ENCODE data around the gene ATF7.

Gene ATF7

DNA sequence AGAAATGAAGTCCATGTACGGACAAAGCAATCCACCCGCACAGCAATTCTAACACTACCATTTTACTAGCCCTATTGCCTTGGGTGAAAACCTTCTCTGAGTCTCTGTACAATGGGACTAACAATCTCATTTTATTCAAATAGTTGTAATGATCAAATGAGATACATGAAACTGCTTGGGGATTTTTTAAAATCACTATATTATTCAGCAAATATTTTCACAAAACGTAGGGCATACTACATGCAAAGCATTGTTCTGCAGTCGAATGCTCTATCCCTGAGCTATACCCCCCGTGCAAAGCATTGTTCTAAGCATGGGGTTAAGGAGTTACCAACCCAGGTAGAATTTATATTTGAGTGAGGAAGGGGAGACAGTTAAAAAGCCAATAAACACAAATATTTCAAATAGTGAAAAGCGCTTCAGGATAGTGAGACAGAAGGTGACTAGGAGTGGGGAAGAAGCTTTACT is 554 bp upstream of the ATF7 start:
- no peak for DNase-seq (ENCODE audit: low read depth)
- peak overlapping the region; percentile 99 for H3K4me3 ChIP-seq (ENCODE audit: low read depth, low read length)
- TF ChIP-seq MYC (IDR thresholded peaks at IDR 0.05; ENCODE audit: low read depth, low read length) (no peak), POLR2A (IDR thresholded peaks at IDR 0.05; ENCODE audit: extremely low read depth, insufficient read length) (no peak)
- TF ChIP-seq, protein P1, sequence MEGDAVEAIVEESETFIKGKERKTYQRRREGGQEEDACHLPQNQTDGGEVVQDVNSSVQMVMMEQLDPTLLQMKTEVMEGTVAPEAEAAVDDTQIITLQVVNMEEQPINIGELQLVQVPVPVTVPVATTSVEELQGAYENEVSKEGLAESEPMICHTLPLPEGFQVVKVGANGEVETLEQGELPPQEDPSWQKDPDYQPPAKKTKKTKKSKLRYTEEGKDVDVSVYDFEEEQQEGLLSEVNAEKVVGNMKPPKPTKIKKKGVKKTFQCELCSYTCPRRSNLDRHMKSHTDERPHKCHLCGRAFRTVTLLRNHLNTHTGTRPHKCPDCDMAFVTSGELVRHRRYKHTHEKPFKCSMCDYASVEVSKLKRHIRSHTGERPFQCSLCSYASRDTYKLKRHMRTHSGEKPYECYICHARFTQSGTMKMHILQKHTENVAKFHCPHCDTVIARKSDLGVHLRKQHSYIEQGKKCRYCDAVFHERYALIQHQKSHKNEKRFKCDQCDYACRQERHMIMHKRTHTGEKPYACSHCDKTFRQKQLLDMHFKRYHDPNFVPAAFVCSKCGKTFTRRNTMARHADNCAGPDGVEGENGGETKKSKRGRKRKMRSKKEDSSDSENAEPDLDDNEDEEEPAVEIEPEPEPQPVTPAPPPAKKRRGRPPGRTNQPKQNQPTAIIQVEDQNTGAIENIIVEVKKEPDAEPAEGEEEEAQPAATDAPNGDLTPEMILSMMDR (IDR thresholded peaks at IDR 0.05; ENCODE audit: low read depth, low read length): no peak

DNA sequence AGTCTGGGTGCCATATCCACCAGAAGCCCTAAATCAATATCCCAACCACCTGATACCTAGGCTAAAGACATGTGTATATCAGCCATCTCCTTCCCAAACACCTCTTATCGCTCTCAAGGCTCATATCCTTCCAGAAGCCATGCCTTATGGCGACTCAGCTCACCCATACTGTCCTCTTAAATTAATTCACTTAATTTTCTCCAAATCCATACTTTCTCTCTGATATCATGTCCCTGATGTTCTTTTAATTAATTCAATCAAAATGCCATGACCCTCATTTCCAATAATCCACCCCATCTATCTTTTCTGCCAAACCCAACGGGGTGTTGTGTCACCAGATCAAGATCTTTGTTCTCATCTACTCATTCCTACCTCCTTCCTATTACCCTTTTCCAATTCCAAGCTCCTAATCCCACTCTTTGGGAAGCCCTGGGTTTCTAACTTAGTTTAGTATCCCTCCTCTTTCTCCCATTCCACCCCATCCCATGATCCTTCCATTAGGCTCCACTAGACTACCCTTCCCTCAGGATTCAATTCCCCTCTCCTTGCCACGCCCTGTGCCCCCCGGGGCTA is 723 bp downstream of the ATF7 start:
- DNase-seq (ENCODE audit: low read depth): no peak
- TF ChIP-seq POLR2A (IDR thresholded peaks at IDR 0.05; ENCODE audit: extremely low read depth, insufficient read length) (no peak), MYC (IDR thresholded peaks at IDR 0.05; ENCODE audit: low read depth, low read length) (no peak)
- TF ChIP-seq, protein P2, sequence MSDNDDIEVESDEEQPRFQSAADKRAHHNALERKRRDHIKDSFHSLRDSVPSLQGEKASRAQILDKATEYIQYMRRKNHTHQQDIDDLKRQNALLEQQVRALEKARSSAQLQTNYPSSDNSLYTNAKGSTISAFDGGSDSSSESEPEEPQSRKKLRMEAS (IDR thresholded peaks at IDR 0.05; ENCODE audit: low read depth, low read length): no peak
- TF ChIP-seq, protein P1 (IDR thresholded peaks at IDR 0.05; ENCODE audit: low read depth, low read length): no peak
- H3K4me3 ChIP-seq (ENCODE audit: low read depth, low read length): peak overlapping the region; percentile 99

DNA sequence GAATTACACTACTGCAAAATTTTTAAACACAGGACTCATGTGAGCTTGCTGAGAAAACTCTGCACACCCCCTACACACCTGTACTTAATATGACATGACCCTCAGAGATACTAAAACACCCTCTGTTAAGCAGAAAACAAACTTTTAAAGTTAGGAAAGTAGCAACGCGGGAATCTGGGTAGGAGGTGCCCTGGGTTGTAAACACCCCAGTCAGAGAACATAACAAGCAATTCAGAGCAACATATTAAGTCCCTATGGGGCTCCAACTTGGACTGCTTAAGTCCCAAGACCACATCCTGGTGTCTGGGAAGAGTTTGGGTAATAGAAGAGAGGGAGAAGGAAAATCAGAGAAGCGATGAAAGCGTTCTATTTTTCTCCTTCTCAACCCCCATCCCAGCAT is 1.2 kb downstream of the ATF7 start:
- DNase-seq (ENCODE audit: low read depth): peak; percentile 24
- H3K4me3 ChIP-seq (ENCODE audit: low read depth, low read length): peak overlapping the region; percentile 99
- no peak for TF ChIP-seq POLR2A (IDR thresholded peaks at IDR 0.05; ENCODE audit: extremely low read depth, insufficient read length)
- no peak for TF ChIP-seq MYC (IDR thresholded peaks at IDR 0.05; ENCODE audit: low read depth, low read length)
- TF ChIP-seq, protein P1 (IDR thresholded peaks at IDR 0.05; ENCODE audit: low read depth, low read length): no peak
- TF ChIP-seq, protein P2 (IDR thresholded peaks at IDR 0.05; ENCODE audit: low read depth, low read length): no peak

DNA sequence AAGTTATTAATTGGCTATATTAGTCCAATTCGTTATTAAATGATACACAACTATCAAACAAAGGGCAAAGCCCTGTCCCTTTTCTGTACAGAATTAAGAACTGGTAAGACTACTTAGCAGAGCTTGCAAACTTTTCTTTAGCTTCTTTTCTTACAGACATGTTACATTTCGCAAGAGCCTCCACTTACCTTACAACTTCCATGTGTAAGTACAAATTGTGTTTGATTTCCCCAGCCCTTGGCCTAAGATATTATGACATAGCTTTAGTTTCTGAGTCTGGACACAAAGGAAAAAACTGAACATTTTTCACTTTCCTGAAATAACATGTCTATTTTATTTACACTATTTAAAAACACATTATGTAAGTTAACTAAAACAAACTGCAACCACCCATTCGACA is 1.7 kb downstream of the ATF7 start:
- no peak for TF ChIP-seq MYC (IDR thresholded peaks at IDR 0.05; ENCODE audit: low read depth, low read length)
- TF ChIP-seq, protein P1 (IDR thresholded peaks at IDR 0.05; ENCODE audit: low read depth, low read length): no peak
- H3K4me3 ChIP-seq (ENCODE audit: low read depth, low read length): peak overlapping the region; percentile 99
- DNase-seq (ENCODE audit: low read depth): peak; percentile 58

DNA sequence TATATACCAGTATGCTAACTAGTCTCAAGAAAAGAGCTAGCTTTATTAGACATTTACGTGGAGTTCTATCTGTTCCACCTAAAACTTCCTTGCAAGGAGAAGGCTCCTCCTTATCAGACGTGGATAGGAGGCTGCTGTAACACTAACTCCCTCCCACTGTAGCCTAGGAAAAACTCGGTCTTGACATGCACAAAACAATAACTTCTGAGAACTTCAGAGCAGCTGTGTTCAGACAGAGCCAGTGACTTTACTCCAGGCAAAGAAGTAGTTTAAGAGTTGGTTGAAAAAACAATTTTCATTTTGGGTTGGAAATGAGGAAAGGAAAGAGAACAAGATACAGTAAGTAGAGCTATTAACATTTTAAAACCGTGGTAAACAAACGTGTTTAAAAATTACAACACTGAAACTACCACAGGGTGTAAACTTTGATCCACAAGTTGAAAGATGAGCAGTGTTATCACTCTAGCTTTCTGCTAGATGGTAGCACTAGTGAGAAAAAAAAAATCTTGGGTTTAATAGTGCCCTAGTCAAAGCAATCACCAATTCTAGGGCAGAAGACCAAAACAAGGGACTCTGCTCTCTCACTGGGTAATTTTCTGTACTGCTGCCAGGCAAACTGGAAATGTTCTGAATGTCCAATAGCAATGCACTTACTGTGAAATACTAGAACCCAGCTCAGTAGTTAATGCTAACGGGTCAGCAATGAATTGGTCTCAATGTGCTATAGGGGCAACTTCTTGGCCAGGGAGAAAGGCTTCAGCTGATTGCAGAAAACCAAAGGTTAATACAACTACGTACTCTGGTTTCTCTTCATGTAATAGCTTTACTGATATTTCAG is 2.4 kb downstream of the ATF7 start:
- peak overlapping the region; percentile 99 for H3K4me3 ChIP-seq (ENCODE audit: low read depth, low read length)
- DNase-seq (ENCODE audit: low read depth): peak; percentile 37
- TF ChIP-seq, protein P1 (IDR thresholded peaks at IDR 0.05; ENCODE audit: low read depth, low read length): no peak
- TF ChIP-seq MYC (IDR thresholded peaks at IDR 0.05; ENCODE audit: low read depth, low read length): no peak

DNA sequence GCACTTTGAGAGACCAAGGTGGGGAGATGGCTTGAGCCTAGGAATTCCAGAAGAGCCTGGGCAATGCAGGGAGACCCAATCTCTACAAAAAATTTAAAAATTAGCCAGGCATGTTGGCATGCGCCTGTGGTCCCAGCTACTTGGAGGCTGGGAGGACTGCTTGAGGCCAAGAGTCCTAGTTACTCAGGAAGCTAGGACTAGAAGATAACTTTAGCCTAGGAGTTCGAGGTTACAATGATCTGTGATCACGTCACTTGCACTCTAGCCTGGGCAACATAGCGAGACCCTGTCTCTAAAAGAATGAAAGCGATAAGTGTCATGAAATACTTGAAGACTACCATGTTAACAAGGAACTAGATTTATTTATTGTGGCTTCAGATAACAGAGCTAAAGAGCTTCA is 3.5 kb downstream of the ATF7 start:
- DNase-seq (ENCODE audit: low read depth): no peak
- peak overlapping the region; percentile 2 for H3K4me3 ChIP-seq (ENCODE audit: low read depth, low read length)
- TF ChIP-seq, protein P2 (IDR thresholded peaks at IDR 0.05; ENCODE audit: low read depth, low read length): no peak
- no peak for TF ChIP-seq MYC (IDR thresholded peaks at IDR 0.05; ENCODE audit: low read depth, low read length)
- TF ChIP-seq POLR2A (IDR thresholded peaks at IDR 0.05; ENCODE audit: extremely low read depth, insufficient read length): no peak
- TF ChIP-seq, protein P1 (IDR thresholded peaks at IDR 0.05; ENCODE audit: low read depth, low read length): no peak
